ENCODE data around the gene YLPM1.

- no peak for TF ChIP-seq YY1 (IDR thresholded peaks at IDR 0.05; ENCODE audit: insufficient read depth, insufficient read length)
- TF ChIP-seq SUZ12 (IDR thresholded peaks at IDR 0.05; ENCODE audit: extremely low read depth, insufficient read depth, insufficient read length): no peak
Measured at GRCh38 chr14:74786796-74787315, 23.7 kb downstream of the YLPM1 start.
